ENCODE measurements around the gene COPZ2.

The COPZ2 gene

DNA sequence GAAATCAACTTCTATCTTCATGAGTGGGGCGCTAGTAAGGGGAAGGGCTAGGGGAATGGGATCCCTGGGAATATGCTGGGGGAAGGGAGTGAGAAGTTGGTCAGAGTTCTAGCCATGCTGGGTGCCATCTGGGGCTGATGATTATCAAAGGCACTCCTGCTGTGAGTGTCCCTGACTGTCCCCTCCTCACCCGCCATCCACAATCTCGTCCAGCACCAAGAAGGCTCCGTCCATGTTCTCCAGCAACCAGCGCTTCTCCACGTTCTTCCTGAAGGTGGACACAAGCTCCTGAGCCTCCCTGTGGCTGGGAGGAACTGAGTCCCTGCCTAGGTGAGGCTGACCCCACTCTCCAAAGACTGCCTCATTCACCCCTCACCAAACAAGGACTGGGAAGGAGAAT lies 5.6 kb downstream of the COPZ2 start:
- H3K4me3 ChIP-seq (ENCODE audit: low read depth, low read length), result no peak overlapping the region
- no peaks in the 10 kb centered on the region for H3K36me3 ChIP-seq (ENCODE audit: insufficient read depth, low read length)
- H2AFZ ChIP-seq (ENCODE audit: low read length, unreplicated experiment), result no peak overlapping the region
- peaks cover 16% of the 10 kb centered on the region for H3K4me1 ChIP-seq (ENCODE audit: control insufficient read depth, insufficient read depth, low read length, unreplicated experiment)
- H3K27ac ChIP-seq (ENCODE audit: low read depth, low read length), result no peak overlapping the region
- H3K79me2 ChIP-seq (ENCODE audit: control insufficient read depth, insufficient read depth, low read length, unreplicated experiment), result peaks cover 4% of the 10 kb centered on the region
- H3K27me3 ChIP-seq (ENCODE audit: insufficient read depth, low read length), result no peaks in the 10 kb centered on the region

DNA sequence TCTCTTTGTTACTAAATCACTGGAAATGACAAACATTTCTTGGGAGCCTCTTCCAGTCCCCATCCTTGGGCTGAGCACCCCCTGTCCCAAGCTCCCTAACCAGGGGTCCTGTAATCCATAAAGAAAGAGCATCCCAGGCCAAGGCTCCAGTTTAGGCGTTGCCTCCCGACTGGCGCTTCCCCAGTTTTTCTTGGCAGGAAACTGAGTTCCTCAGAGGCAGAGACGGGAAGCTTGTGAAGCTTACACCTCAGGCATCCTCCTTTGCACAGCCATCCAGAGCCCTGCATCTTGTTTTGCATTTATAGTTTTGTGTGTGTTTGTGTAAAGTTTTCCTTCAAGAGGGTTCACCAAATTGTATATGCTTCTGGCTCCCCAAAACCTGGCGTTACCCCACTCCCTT lies 7.1 kb downstream of the COPZ2 start:
- Histone ChIP-seq H3K27ac (ENCODE audit: low read depth, low read length) (peak overlapping the region; percentile 7; the same call in 1 of the 2 replicates), H3K27me3 (ENCODE audit: insufficient read depth, low read length) (no peaks in the 10 kb centered on the region), H3K4me1 (ENCODE audit: control insufficient read depth, insufficient read depth, low read length, unreplicated experiment) (peaks cover 22% of the 10 kb centered on the region), H2AFZ (ENCODE audit: low read length, unreplicated experiment) (no peak overlapping the region), H3K79me2 (ENCODE audit: control insufficient read depth, insufficient read depth, low read length, unreplicated experiment) (no peaks in the 10 kb centered on the region), H3K36me3 (ENCODE audit: insufficient read depth, low read length) (no peaks in the 10 kb centered on the region), H3K4me3 (ENCODE audit: low read depth, low read length) (no peak overlapping the region)

- H3K36me3 ChIP-seq (ENCODE audit: insufficient read depth, low read length), result no peaks in the 10 kb centered on the region
- peaks cover 22% of the 10 kb centered on the region for H3K4me1 ChIP-seq (ENCODE audit: control insufficient read depth, insufficient read depth, low read length, unreplicated experiment)
- no peak overlapping the region for H3K27ac ChIP-seq (ENCODE audit: low read depth, low read length)
- H3K79me2 ChIP-seq (ENCODE audit: control insufficient read depth, insufficient read depth, low read length, unreplicated experiment), result no peaks in the 10 kb centered on the region
- no peak overlapping the region for H2AFZ ChIP-seq (ENCODE audit: low read length, unreplicated experiment)
- no peak overlapping the region for H3K4me3 ChIP-seq (ENCODE audit: low read depth, low read length)
- no peaks in the 10 kb centered on the region for H3K27me3 ChIP-seq (ENCODE audit: insufficient read depth, low read length)
Observed at GRCh38 chr17:48028736-48029135, 8.9 kb downstream of the COPZ2 start.

DNA sequence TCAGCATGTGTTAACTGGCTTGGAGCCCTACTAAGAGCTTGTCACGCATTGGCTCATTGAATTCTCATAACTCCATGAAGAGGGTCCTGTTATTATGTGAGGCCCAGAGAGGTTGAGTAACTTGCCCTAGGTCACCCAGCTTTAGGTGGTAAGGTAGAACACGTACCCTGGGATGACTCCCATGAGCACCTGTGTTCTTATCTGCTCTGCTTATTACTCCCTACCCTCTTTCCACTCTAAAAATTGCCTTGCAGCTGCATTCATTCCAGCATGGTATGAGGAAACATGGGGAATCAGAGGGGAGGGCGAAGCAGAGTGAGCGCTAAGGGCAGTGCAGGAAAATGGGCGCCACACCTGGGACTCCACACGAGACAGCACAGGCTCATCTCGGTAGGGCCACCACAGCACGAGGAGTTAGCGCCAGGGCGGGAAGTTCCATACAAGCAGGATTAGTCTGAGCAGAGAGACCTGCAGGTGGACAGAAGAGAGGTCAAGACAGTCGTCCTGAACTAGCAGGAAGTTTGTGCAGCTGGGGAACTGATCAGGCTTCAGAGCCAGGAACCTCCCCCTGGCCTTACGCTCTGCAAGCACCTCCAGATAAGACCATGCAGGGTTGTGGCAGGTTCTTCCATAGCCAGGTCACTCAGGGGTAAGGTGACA lies 10.1 kb downstream of the COPZ2 start:
- no peak overlapping the region for H3K27ac ChIP-seq (ENCODE audit: low read depth, low read length)
- no peak overlapping the region for H2AFZ ChIP-seq (ENCODE audit: low read length, unreplicated experiment)

DNA sequence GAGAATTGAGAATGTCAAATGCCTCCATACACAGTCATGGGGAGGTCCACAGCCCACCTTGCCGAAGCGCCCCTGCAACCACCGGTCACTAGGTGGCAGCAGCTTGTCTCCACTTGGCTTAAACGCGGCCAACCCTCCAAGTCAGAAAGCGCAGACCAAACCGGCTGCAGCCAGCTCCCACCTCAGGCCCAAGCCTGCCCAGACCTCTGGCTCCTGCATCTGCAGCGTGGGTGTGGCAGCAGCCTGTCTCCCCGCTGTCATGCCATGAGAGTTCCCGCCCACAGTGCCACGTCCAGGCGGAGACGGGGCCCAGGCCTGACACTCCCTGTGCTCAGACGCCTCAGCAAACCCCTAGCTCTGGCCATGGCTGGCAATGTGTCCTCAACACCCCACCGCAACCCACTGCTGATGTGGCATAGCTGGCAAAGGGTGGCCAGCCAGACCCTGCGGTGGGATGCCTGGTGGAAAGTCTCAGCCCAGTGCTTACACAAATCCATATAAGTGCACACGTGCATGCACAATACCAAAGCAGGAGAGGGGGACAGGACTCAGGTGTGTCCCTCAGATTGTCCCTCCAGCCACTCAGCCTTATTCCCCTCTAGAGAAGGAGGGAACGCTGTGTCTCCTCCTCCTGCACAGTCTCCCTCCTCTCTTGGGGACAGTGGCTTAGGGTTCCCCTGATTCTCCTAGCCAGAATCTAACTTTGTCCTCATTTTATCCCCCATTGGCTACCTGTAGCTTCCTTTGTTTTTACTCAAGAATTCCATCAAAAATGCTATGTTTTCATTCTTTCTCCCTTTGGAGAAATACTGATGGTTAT lies 10.9 kb downstream of the COPZ2 start:
- no peaks in the 10 kb centered on the region for H3K79me2 ChIP-seq (ENCODE audit: control insufficient read depth, insufficient read depth, low read length, unreplicated experiment)
- peaks cover 24% of the 10 kb centered on the region for H3K4me1 ChIP-seq (ENCODE audit: control insufficient read depth, insufficient read depth, low read length, unreplicated experiment)
- no peak overlapping the region for H2AFZ ChIP-seq (ENCODE audit: low read length, unreplicated experiment)
- H3K36me3 ChIP-seq (ENCODE audit: insufficient read depth, low read length), result no peaks in the 10 kb centered on the region
- no peaks in the 10 kb centered on the region for H3K27me3 ChIP-seq (ENCODE audit: insufficient read depth, low read length)
- peak overlapping the region; percentile 68 for H3K27ac ChIP-seq (ENCODE audit: low read depth, low read length)
- 0 out of 2 replicates have a peak overlapping the region, but pooled peaks have one; percentile 75 for H3K4me3 ChIP-seq (ENCODE audit: low read depth, low read length)

More for the DNA sequence above, 10.1 kb downstream of the COPZ2 start:
- Histone ChIP-seq H3K27me3 (ENCODE audit: insufficient read depth, low read length) (no peaks in the 10 kb centered on the region), H3K4me3 (ENCODE audit: low read depth, low read length) (no peak overlapping the region), H3K36me3 (ENCODE audit: insufficient read depth, low read length) (no peaks in the 10 kb centered on the region), H3K79me2 (ENCODE audit: control insufficient read depth, insufficient read depth, low read length, unreplicated experiment) (no peaks in the 10 kb centered on the region), H3K4me1 (ENCODE audit: control insufficient read depth, insufficient read depth, low read length, unreplicated experiment) (peaks cover 24% of the 10 kb centered on the region)

- H3K79me2 ChIP-seq (ENCODE audit: control insufficient read depth, insufficient read depth, low read length, unreplicated experiment), result no peaks in the 10 kb centered on the region
- no peaks in the 10 kb centered on the region for H3K36me3 ChIP-seq (ENCODE audit: insufficient read depth, low read length)
- peak overlapping the region; percentile 68 for H3K27ac ChIP-seq (ENCODE audit: low read depth, low read length)
- peaks cover 24% of the 10 kb centered on the region for H3K4me1 ChIP-seq (ENCODE audit: control insufficient read depth, insufficient read depth, low read length, unreplicated experiment)
- no peaks in the 10 kb centered on the region for H3K27me3 ChIP-seq (ENCODE audit: insufficient read depth, low read length)
- no peak overlapping the region for H2AFZ ChIP-seq (ENCODE audit: low read length, unreplicated experiment)
- H3K4me3 ChIP-seq (ENCODE audit: low read depth, low read length), result peak overlapping the region; percentile 75
Observed at GRCh38 chr17:48025904-48026501, 11.6 kb downstream of the COPZ2 start.

GRCh38 chr17:48025040-48025903 lies 12.3 kb downstream of the COPZ2 start:
- Histone ChIP-seq H3K4me3 (ENCODE audit: low read depth, low read length) (peak overlapping the region; percentile 75), H3K27ac (ENCODE audit: low read depth, low read length) (peak overlapping the region; percentile 68), H3K27me3 (ENCODE audit: insufficient read depth, low read length) (no peaks in the 10 kb centered on the region), H3K4me1 (ENCODE audit: control insufficient read depth, insufficient read depth, low read length, unreplicated experiment) (peaks cover 17% of the 10 kb centered on the region), H3K79me2 (ENCODE audit: control insufficient read depth, insufficient read depth, low read length, unreplicated experiment) (no peaks in the 10 kb centered on the region), H2AFZ (ENCODE audit: low read length, unreplicated experiment) (peak overlapping the region; percentile 11), H3K36me3 (ENCODE audit: insufficient read depth, low read length) (no peaks in the 10 kb centered on the region)

- Histone ChIP-seq H2AFZ (ENCODE audit: low read length, unreplicated experiment) (peak overlapping the region; percentile 63), H3K4me3 (ENCODE audit: low read depth, low read length) (peak overlapping the region; percentile 68), H3K79me2 (ENCODE audit: control insufficient read depth, insufficient read depth, low read length, unreplicated experiment) (no peaks in the 10 kb centered on the region), H3K36me3 (ENCODE audit: insufficient read depth, low read length) (no peaks in the 10 kb centered on the region), H3K27me3 (ENCODE audit: insufficient read depth, low read length) (no peaks in the 10 kb centered on the region), H3K27ac (ENCODE audit: low read depth, low read length) (peak overlapping the region; percentile 24; the same call in 1 of the 2 replicates), H3K4me1 (ENCODE audit: control insufficient read depth, insufficient read depth, low read length, unreplicated experiment) (peaks cover 16% of the 10 kb centered on the region)
Observed at GRCh38 chr17:48024149-48025039, 13.2 kb downstream of the COPZ2 start.

- Histone ChIP-seq H3K27me3 (ENCODE audit: insufficient read depth, low read length) (no peaks in the 10 kb centered on the region), H3K36me3 (ENCODE audit: insufficient read depth, low read length) (no peaks in the 10 kb centered on the region), H3K27ac (ENCODE audit: low read depth, low read length) (peak overlapping the region; percentile 24; the same call in 1 of the 2 replicates), H3K4me3 (ENCODE audit: low read depth, low read length) (peak overlapping the region; percentile 68), H3K4me1 (ENCODE audit: control insufficient read depth, insufficient read depth, low read length, unreplicated experiment) (peaks cover 16% of the 10 kb centered on the region), H2AFZ (ENCODE audit: low read length, unreplicated experiment) (peak overlapping the region; percentile 63), H3K79me2 (ENCODE audit: control insufficient read depth, insufficient read depth, low read length, unreplicated experiment) (no peaks in the 10 kb centered on the region)
Observed at GRCh38 chr17:48023400-48024148, 14.0 kb downstream of the COPZ2 start.

Measured in ACC112 (cell line).